Loucy (cell line): ENCODE results near the gene MAP3K19.

Source experiments
- EZH2phosphoT487 ChIP-seq: fragments of 200-600 bp; IDR thresholded peaks from 2 replicates; pipeline ENCODE4 v1.6.1; 2018; ENCODE audit warnings: antibody characterized with exemption, mild to moderate bottlenecking, moderate library complexity, borderline replicate concordance
- TF ChIP-seq, protein P1 (sequence below): fragments of 200-600 bp; sonication (generic); conservative IDR thresholded peaks from 2 replicates; pipeline ENCODE4 v1.5.1; 2014; ENCODE audit warnings: mild to moderate bottlenecking, antibody characterized with exemption, low read length

GRCh38 chr2:134985061-134985460, 62.2 kb downstream of the MAP3K19 start:
- TF ChIP-seq, protein P1, sequence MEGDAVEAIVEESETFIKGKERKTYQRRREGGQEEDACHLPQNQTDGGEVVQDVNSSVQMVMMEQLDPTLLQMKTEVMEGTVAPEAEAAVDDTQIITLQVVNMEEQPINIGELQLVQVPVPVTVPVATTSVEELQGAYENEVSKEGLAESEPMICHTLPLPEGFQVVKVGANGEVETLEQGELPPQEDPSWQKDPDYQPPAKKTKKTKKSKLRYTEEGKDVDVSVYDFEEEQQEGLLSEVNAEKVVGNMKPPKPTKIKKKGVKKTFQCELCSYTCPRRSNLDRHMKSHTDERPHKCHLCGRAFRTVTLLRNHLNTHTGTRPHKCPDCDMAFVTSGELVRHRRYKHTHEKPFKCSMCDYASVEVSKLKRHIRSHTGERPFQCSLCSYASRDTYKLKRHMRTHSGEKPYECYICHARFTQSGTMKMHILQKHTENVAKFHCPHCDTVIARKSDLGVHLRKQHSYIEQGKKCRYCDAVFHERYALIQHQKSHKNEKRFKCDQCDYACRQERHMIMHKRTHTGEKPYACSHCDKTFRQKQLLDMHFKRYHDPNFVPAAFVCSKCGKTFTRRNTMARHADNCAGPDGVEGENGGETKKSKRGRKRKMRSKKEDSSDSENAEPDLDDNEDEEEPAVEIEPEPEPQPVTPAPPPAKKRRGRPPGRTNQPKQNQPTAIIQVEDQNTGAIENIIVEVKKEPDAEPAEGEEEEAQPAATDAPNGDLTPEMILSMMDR: no peak
- no peak for TF ChIP-seq EZH2phosphoT487
